ENCODE data around the gene MYT1.
"Not testable (repeated sequence)": the region's sequence is repeated elsewhere in the genome, so short reads cannot be mapped to it uniquely, and the experiment has no call there.

The MYT1 gene

GRCh38 chr20:64234291-64234791, 70.1 kb downstream of the MYT1 start:
- Mint-ChIP-seq H3K27me3 (peaks cover 1% of the 10 kb centered on the region), H3K36me3 (no peaks in the 10 kb centered on the region), H3K9me3 (no peaks in the 10 kb centered on the region), H3K4me3 (no peak overlapping the region), H3K27ac (no peak overlapping the region), H3K4me1 (peaks cover 8% of the 10 kb centered on the region)
- DNase-seq (ENCODE audit: low spot score in 2 of 2) (no peak), ATAC-seq (ENCODE audit: low read depth) (no peak)

- not testable (repeated sequence) for DNase-seq (ENCODE audit: low spot score in 2 of 2); H3K4me1 Mint-ChIP-seq; H3K9me3 Mint-ChIP-seq
These were observed 70.8 kb downstream of the MYT1 start for GRCh38 chr20:64234921-64235565.

GRCh38 chr20:64236137-64237088, 72.2 kb downstream of the MYT1 start:
- Mint-ChIP-seq H3K36me3 (no peaks in the 10 kb centered on the region), H3K27ac (no peak overlapping the region), H3K27me3 (peaks cover 1% of the 10 kb centered on the region), H3K9me3 (no peaks in the 10 kb centered on the region), H3K4me1 (peaks cover 8% of the 10 kb centered on the region), H3K4me3 (no peak overlapping the region)
- ATAC-seq (ENCODE audit: low read depth) (no peak), DNase-seq (ENCODE audit: low spot score in 2 of 2) (no peak)

More at GRCh38 chr20:64234921-64235565, 70.8 kb downstream of the MYT1 start:
- H3K27me3 Mint-ChIP-seq; H3K27ac Mint-ChIP-seq; ATAC-seq (ENCODE audit: low read depth); H3K4me3 Mint-ChIP-seq; H3K36me3 Mint-ChIP-seq: not testable (repeated sequence)

GRCh38 chr20:64237316-64237715, 73.1 kb downstream of the MYT1 start:
- DNase-seq (ENCODE audit: low spot score in 2 of 2) (no peak), ATAC-seq (ENCODE audit: low read depth) (no peak)
- H3K27me3 Mint-ChIP-seq, result peaks cover 3% of the 10 kb centered on the region
- no peaks in the 10 kb centered on the region for H3K36me3 Mint-ChIP-seq
- no peak overlapping the region for H3K27ac Mint-ChIP-seq
- no peaks in the 10 kb centered on the region for H3K9me3 Mint-ChIP-seq
- no peak overlapping the region for H3K4me3 Mint-ChIP-seq
- peaks cover 10% of the 10 kb centered on the region for H3K4me1 Mint-ChIP-seq

- H3K27ac Mint-ChIP-seq, result no peak overlapping the region
- peaks cover 12% of the 10 kb centered on the region for H3K4me1 Mint-ChIP-seq
- ATAC-seq (ENCODE audit: low read depth) (no peak), DNase-seq (ENCODE audit: low spot score in 2 of 2) (no peak)
- no peaks in the 10 kb centered on the region for H3K36me3 Mint-ChIP-seq
- peaks cover 5% of the 10 kb centered on the region for H3K27me3 Mint-ChIP-seq
- no peak overlapping the region for H3K4me3 Mint-ChIP-seq
- H3K9me3 Mint-ChIP-seq, result no peaks in the 10 kb centered on the region
These were observed 74.0 kb downstream of the MYT1 start for GRCh38 chr20:64238115-64238825.

GRCh38 chr20:64238851-64239387, 74.7 kb downstream of the MYT1 start:
- Mint-ChIP-seq H3K36me3 (no peaks in the 10 kb centered on the region), H3K4me1 (peaks cover 8% of the 10 kb centered on the region), H3K27ac (no peak overlapping the region), H3K4me3 (no peak overlapping the region), H3K27me3 (peaks cover 7% of the 10 kb centered on the region), H3K9me3 (no peaks in the 10 kb centered on the region)
- ATAC-seq (ENCODE audit: low read depth), result peak; percentile 85
- DNase-seq (ENCODE audit: low spot score in 2 of 2), result no peak

GRCh38 chr20:64239449-64240242, 75.4 kb downstream of the MYT1 start:
- Mint-ChIP-seq H3K27me3 (peaks cover 11% of the 10 kb centered on the region), H3K4me3 (no peak overlapping the region), H3K9me3 (no peaks in the 10 kb centered on the region), H3K27ac (no peak overlapping the region), H3K4me1 (peaks cover 8% of the 10 kb centered on the region), H3K36me3 (no peaks in the 10 kb centered on the region)
- ATAC-seq (ENCODE audit: low read depth) (no peak), DNase-seq (ENCODE audit: low spot score in 2 of 2) (no peak)

GRCh38 chr20:64240243-64241015, 76.2 kb downstream of the MYT1 start:
- Mint-ChIP-seq H3K27ac (no peak overlapping the region), H3K4me3 (no peak overlapping the region), H3K27me3 (peaks cover 14% of the 10 kb centered on the region), H3K36me3 (no peaks in the 10 kb centered on the region), H3K9me3 (no peaks in the 10 kb centered on the region), H3K4me1 (peaks cover 8% of the 10 kb centered on the region)
- ATAC-seq (ENCODE audit: low read depth) (no peak), DNase-seq (ENCODE audit: low spot score in 2 of 2) (no peak)

- Mint-ChIP-seq H3K4me1 (peaks cover 8% of the 10 kb centered on the region), H3K27me3 (peaks cover 17% of the 10 kb centered on the region), H3K9me3 (no peaks in the 10 kb centered on the region), H3K4me3 (no peak overlapping the region), H3K27ac (no peak overlapping the region), H3K36me3 (no peaks in the 10 kb centered on the region)
- ATAC-seq (ENCODE audit: low read depth) (no peak), DNase-seq (ENCODE audit: low spot score in 2 of 2) (no peak)
These were observed 76.8 kb downstream of the MYT1 start for GRCh38 chr20:64241061-64241460.

GRCh38 chr20:64242003-64242796, 77.9 kb downstream of the MYT1 start:
- Mint-ChIP-seq H3K4me1 (peaks cover 8% of the 10 kb centered on the region), H3K36me3 (no peaks in the 10 kb centered on the region), H3K27ac (no peak overlapping the region), H3K4me3 (no peak overlapping the region), H3K9me3 (no peaks in the 10 kb centered on the region), H3K27me3 (peaks cover 21% of the 10 kb centered on the region)
- ATAC-seq (ENCODE audit: low read depth) (no peak), DNase-seq (ENCODE audit: low spot score in 2 of 2) (no peak)

GRCh38 chr20:64242797-64243475, 78.7 kb downstream of the MYT1 start:
- Mint-ChIP-seq H3K9me3 (no peaks in the 10 kb centered on the region), H3K4me1 (peaks cover 8% of the 10 kb centered on the region), H3K36me3 (no peaks in the 10 kb centered on the region), H3K4me3 (no peak overlapping the region), H3K27me3 (peaks cover 21% of the 10 kb centered on the region), H3K27ac (no peak overlapping the region)
- no peak for ATAC-seq (ENCODE audit: low read depth)
- no peak for DNase-seq (ENCODE audit: low spot score in 2 of 2)
